Fibroblast of skin of back (primary cell): Measurements from ENCODE around the gene STC2.
"Not testable (repeated sequence)": the region's sequence is repeated elsewhere in the genome, so short reads cannot be mapped to it uniquely, and the experiment has no call there.

Source experiments
- DNase-seq: peaks from one replicate; pipeline ENCODE4 v3.0.0-alpha.2; 2013

The STC2 gene

DNA sequence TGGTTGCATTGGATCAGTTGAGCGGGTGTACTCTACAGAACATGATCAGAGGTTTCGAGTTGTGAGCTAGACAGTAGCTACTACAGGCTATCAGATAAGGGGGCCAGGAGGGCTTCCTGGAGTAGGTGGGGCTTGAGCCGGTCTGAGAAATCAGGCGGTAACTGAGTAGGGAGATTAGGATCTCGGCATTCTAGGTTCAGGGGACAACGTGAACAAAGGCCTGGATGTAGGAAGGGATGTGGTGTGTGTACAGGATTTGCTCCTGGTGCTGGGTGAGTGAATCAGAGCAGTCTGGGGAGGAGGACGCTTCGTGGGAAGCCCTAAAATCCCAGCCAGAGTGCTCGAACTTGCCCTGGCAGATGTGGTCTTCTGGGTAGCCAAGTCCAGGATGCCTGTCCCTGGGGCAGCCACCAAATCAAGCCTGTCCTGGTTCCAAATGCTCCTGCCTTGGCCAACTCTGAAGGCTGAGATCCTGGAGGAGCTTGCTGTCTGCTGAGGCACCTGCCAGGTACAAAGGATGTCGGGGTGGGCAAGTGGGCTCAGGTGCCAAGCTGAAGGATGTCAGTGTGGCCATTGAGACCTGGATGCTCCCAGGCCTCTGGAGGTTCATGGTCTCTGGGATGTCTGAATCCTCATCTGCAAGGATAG, 33.4 kb downstream of the STC2 start:
- DNase-seq = no peak

GRCh38 chr5:173293817-173294672, 34.2 kb downstream of the STC2 start:
- peak; percentile 83 for DNase-seq

DNA sequence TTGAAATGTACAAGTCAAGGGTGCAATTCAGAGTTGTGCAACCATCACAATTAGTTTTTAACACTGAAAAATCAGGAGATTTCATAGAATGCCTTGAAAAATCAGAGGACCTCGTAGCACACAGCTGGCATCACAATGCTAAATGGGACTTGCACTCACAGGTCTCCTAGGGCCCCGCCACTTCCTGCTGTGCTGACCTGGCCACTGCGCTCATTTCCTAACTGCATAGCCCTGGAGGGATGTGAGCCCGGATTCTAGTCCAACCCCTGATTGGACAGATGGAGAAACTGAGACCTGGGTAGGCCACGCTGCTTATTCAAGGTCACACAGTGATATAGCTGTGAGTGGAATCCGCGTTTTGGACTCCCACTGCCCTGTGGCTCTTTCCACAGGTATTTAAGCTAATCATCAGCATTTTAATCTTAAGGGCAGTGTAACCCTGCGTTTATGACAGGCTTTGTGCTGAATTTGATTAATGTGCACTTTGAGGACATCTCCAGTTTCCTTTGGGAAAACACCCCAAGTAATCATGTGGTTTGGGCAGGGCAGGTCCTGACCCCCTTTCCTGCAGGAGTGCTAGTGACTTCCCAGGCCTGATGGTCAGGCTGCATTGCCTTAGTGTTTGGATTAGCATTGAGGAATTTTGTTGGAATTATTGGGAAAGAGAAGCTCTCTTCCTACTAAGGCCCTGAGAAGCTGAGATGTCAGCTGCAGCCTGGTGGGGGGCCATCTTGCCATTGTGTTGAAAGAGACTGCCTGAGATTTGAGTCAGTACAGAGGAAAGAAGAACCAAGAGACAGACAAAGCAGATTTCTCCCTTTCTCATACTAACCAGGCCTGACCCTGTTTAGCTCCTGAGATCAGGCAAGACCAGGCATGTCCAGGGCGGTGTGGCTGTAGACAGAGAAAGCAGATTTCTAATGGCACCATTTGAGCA, 36.2 kb downstream of the STC2 start:
- DNase-seq = peak; percentile 81

- DNase-seq = peak; percentile 31
These were observed 37.6 kb downstream of the STC2 start for GRCh38 chr5:173290477-173291131.

DNA sequence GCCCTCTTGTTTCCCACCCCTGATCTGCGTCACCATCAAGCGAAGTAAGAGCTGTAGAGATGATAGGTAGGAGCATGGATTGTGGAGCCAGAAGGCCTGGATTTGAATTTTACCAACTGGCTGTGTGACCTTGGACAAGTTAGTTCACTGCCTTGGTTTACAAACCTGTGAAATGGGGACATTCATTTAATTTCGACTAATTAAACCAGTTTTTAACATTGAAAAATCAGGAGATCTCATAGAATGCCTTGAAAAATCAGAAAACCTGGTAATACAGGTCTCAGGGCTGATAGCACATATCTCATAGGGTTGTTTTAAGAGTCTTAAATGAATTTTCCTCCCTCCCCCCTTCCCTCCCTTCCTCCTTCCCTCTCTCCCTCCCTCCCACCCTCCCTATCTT, 38.8 kb downstream of the STC2 start:
- DNase-seq = no peak

- DNase-seq = no peak
These were observed 39.6 kb downstream of the STC2 start for GRCh38 chr5:173288632-173289031.

DNA sequence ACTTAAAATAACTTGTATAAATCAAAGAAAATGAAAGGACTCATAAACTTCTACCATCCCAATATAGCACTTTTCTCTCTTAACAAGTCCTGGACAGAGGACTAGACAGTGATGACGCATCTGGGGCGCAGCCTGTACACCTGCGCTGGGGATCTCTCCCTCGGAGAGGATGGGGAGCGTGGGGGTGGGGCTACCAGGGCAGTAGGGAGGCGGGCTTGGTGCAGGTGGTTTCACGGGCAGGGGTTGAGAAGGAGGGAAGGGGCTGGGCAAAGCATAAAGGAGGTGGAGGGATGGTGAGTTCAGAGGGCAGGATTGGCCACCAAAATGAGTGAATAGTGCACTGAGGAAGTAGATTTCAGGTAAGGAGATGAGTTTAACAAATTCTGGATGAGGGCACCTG, 41.1 kb downstream of the STC2 start:
- no peak for DNase-seq

- not testable (repeated sequence) for DNase-seq
These were observed 43.8 kb downstream of the STC2 start for GRCh38 chr5:173284343-173284958.

DNA sequence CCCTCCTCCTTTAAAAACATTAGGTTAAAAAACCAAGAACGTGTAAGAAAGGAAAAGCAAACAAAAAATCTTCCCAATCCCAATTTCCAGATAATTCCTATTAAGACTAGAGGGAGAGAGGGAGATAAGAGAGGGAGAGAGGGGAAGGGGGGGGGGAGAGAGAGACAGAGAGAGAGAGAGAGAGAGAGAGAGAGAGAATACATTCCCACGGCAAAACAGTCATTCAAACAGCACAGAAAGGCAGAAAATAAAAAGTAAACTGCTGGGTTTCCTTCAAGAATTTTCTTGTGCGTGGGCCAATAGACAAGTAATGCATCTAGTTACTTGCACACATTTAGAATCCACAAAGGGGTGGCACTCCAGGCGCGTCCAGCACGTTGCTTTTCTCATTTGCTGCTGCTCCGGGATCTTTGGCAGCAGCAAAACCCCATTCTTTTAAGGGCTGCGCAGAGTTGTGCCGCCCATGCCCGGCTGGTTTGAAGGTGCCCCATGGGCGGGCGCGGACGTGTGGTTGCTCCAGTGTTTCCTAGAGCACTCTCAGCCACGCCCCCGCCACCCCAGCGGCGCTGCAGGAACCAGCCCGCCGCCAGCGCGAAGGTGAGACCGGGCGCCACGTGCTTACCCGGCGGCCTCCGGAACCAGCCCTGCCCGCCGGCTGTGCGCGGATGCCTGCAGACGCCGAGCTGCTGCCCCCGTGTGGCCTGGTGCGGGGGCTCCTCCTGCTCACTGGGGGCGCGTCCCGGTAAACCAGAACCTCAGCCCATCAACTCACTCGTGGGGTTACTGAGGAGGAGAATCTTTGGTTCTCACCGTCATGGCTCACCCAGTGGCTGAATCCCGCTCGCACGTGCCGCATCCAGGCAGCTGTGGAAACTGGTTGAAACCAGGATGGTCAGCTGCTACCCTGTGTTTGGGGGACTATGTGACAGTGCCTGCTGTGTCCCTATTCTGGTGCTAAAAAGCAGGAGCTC, 44.6 kb downstream of the STC2 start:
- peak; percentile 65 for DNase-seq

DNA sequence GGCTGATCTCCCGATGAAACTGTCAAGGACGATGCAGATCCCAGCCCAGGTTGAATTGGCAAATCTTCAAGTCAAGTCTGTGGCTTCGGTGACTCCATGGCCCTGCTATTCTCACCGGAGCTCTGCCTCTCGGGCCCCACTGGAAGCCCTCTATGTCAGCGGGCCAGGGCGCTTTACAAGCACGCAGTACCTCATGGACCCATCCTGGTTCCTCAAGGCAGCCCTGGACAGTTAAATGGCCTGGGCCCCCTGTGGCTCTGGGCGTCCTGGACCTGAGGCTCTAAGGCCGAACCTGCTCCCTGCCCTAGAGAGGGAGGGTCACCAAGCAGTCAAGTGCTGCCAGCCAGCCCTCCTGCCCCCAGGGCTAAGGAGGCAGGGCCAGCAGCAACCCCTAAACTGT, 45.3 kb downstream of the STC2 start:
- no peak for DNase-seq

DNA sequence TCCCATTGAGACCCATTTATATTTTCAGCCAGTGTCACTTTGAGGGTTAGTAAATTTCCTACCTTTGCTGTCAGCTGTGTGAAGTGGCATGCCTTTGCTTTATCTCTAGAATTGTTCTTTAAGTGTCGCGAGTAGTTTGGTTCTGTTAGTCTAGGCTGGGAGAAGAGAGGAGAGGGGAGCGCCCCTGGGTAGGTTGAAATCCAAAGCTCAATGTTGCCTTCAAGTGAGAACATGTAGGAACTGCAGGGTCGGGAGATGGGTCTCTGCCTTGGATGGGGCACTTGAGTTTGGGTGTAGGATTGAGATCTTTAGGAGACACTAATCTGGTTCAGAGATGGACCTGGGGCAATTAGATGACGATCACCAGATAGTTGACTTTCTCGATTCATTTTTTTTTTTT, 46.3 kb downstream of the STC2 start:
- DNase-seq = peak; percentile 30

GRCh38 chr5:173279166-173279565, 49.0 kb downstream of the STC2 start:
- no peak for DNase-seq

- DNase-seq = no peak
These were observed 49.6 kb downstream of the STC2 start for GRCh38 chr5:173278641-173279040.

GRCh38 chr5:173278172-173278571, 50.0 kb downstream of the STC2 start:
- DNase-seq = no peak

GRCh38 chr5:173274771-173275170, 53.4 kb downstream of the STC2 start:
- no peak for DNase-seq

DNA sequence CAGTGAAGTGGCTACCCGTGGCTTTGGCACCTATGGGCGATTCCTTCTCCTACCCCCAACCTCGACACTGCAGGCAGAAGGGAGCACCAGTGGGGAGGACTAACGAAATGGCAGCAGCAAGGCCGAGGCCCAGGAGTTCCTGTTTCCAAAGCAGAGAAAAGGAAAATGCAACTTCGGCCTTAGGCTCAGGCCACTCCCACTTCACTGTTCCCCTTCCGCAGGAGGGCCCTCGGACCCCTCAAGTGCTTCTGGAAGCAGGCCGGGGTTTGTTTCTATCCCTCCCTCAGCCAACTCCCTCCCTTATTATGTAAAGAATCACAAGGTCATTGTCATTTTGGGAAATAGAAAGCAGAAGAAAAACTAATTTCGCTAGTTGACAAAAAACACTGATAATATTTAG, 56.8 kb downstream of the STC2 start:
- no peak for DNase-seq

DNA sequence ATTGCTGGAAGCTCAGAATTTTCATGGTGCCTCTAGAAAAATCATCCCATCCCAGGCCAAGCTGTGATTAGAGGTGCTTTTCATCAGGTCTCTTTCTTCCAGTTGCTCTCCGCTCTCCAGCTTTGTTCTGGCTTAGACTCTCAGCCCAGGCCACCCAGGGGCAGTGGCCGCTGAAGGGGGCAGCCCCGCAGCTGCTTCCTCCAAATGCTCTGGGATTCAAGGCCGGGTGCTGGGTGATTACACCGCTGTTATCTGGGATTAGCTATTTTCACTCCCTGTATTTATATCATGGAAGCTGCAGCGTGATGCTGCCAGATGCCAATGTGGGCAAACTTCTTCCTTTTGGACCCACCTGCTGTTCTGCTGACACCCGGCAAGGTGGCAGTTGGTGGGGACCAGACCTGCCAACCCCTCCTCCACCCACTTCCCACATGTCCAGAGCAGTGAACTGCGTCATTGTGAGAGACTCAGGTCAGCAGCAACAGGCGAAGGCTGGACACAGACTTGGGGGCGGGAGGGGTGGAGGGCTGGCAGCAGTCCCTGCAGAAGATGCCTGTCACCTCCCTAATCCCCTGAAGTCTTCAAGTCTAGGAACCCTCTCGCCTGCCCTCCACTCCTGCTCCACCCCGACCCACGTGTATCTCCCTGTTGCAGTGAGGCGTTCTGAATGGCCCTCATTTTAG, 59.3 kb downstream of the STC2 start:
- DNase-seq = no peak

DNA sequence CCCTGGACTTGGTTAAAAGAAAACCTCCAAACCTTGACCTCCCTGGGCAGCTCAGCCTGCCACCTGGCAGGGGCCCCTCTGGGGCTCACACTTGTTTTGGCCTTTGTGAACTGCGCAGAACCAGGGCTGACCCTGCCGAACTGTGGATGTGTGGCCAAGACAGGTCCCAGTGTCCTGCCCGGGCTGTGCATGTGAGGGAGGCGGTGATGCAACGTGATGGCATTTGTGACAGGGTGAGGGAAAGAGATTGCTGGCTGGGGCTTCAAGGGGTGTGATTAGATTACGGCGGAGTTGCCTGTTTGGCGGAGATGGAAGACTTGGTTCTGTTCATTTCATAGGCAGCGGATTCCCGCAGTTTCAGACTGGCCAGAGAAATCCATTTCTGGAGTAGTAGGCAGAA, 62.8 kb downstream of the STC2 start:
- DNase-seq = no peak
